Measurements from ENCODE around the gene PFKFB3. TPM values are rescaled to one million over a fixed set of nuclear protein-coding genes. Genes with fewer than 3 reads are reported as not detected.

PFKFB3 gene
- total and polyA plus RNA-seq, 7 donors: 10.2 to 33.2 (median 28.0) TPM

DNA sequence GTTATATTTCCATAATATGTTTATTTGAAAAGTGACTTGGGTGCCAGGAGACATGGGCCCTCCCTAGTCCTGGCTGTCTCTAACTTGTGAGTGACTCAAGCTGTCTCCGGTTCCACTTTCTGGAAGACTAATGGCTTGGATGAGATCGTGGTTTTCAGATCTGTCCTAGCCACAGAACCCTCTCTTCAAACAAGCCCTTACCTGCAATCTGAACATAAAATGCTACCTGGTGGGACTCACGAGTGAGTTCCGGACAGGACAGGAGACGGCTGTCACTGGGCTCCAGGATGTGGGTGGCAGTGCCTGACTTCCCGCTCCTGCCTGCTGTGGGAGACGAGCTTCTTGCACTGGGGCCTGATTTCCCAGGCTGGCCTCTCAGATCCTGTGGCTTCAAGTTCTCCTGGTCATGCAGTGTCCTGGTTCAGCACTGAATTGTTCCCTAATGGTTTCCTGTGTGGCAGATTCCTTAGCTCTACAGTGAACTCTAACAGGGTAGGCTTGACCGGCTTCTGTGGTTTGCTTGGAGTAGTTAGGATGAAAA, 26.0 kb upstream of the PFKFB3 start:
- 71 to 88% methylated on average over 8 of the region's 8 CpGs for WGBS, 2 donors
- Histone ChIP-seq H3K9me3 (no peaks in the 10 kb centered on the region), H3K27ac (peak overlapping the region in 3 of 4 donors; percentile 19 to 70 (median 34)), H3K27me3 (no peaks in the 10 kb centered on the region), H3K4me1 (peaks cover 0 to 56% (median 47%) of the 10 kb centered on the region in 4 donors), H3K4me3 (no peak overlapping the region), H3K36me3 (no peaks in the 10 kb centered on the region)
- TF ChIP-seq EP300 (IDR thresholded peaks at IDR 0.05) (no peak), POLR2AphosphoS5 (IDR thresholded peaks at IDR 0.05) (no peak), POLR2A (IDR thresholded peaks at IDR 0.05) (no peak)
- intact Hi-C loops (cut with DNase I): no loop called here
- no peak for DNase-seq

DNA sequence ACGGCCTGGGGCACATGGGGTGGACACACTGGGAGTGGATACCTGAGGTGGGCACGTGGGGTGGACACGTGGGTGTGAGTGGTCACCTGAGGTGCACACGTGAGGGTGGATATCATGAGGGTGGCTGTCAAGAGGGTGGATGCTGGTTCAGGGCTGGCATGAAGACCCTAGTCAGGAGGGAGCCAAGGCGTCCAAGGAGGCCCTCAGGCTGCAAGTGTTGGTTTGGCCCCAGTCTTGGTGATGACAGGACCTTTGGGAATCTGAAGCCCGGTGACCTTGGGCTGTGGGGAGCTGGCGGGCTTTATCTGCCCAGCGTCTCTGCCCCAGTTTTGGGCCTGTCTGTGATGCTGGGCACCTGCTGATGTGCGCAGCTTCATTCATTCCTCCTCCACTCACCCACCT, 24.9 kb upstream of the PFKFB3 start:
- WGBS, 2 donors: 92 to 94% methylated on average over 9 of the region's 9 CpGs
- no peak for TF ChIP-seq EP300 (IDR thresholded peaks at IDR 0.05)
- TF ChIP-seq POLR2AphosphoS5 (IDR thresholded peaks at IDR 0.05): no peak
- TF ChIP-seq POLR2A (IDR thresholded peaks at IDR 0.05): no peak
- TF ChIP-seq, protein P1, sequence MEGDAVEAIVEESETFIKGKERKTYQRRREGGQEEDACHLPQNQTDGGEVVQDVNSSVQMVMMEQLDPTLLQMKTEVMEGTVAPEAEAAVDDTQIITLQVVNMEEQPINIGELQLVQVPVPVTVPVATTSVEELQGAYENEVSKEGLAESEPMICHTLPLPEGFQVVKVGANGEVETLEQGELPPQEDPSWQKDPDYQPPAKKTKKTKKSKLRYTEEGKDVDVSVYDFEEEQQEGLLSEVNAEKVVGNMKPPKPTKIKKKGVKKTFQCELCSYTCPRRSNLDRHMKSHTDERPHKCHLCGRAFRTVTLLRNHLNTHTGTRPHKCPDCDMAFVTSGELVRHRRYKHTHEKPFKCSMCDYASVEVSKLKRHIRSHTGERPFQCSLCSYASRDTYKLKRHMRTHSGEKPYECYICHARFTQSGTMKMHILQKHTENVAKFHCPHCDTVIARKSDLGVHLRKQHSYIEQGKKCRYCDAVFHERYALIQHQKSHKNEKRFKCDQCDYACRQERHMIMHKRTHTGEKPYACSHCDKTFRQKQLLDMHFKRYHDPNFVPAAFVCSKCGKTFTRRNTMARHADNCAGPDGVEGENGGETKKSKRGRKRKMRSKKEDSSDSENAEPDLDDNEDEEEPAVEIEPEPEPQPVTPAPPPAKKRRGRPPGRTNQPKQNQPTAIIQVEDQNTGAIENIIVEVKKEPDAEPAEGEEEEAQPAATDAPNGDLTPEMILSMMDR (IDR thresholded peaks at IDR 0.05): no peak
- H3K36me3 ChIP-seq: no peaks in the 10 kb centered on the region
- H3K9me3 ChIP-seq: no peaks in the 10 kb centered on the region
- intact Hi-C loops (cut with DNase I): no loop called here
- no peaks in the 10 kb centered on the region for H3K27me3 ChIP-seq
- peaks cover 0 to 53% (median 51%) of the 10 kb centered on the region in 4 donors for H3K4me1 ChIP-seq
- no peak overlapping the region for H3K4me3 ChIP-seq
- DNase-seq: peak; percentile 62
- no peak overlapping the region for H3K27ac ChIP-seq

DNA sequence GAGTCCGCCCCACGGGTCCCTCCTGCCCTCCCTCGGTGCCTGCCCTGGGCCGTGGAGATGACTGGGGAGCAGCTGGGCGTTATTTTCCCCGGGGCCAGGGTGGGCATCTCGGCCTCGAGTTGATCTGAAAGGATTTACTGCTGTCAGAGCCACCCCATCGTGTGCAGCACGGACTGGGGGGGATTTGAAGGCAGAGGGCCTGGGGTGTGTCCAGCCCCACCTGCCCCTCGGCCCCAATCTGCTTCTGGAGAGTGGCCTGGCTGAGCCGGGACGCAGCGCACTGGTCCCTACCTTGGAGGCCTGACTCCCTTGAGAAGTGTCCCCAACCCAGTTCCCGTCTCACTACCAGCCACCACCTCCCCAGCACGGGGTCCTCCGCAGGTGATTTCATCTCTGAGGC, 24.2 kb upstream of the PFKFB3 start:
- intact Hi-C loops (cut with DNase I): no loop called here
- Histone ChIP-seq H3K27ac (no peak overlapping the region), H3K9me3 (no peaks in the 10 kb centered on the region), H3K4me1 (peaks cover 0 to 46% (median 45%) of the 10 kb centered on the region in 4 donors), H3K36me3 (no peaks in the 10 kb centered on the region), H3K27me3 (no peaks in the 10 kb centered on the region), H3K4me3 (no peak overlapping the region)
- TF ChIP-seq, protein P1 (IDR thresholded peaks at IDR 0.05): no peak
- no peak for TF ChIP-seq POLR2AphosphoS5 (IDR thresholded peaks at IDR 0.05)
- TF ChIP-seq POLR2A (IDR thresholded peaks at IDR 0.05): no peak
- no peak for TF ChIP-seq EP300 (IDR thresholded peaks at IDR 0.05)
- DNase-seq: no peak
- WGBS, 2 donors: 80 to 81% methylated on average over 17 of the region's 17 CpGs

DNA sequence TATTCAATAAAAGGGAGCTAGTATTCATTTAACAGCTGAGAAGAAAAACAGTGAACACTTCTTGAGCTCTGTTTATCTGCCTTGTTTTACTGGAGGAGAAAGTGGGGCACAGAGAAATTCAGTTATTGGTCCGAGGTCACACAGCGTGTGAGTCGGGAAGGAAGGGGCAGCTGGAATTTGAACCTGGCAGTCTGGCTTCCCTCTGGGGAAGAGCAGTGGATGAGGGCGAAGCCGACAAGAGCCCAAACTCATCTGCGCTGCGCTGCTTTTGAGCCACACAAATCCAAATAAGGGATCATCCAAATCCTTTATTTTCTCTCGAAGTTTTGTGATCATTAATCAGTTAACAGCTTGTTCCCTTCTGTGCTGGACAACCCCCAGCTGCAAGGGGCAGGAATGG, 23.7 kb upstream of the PFKFB3 start:
- Histone ChIP-seq H3K4me1 (peaks cover 0 to 41% (median 40%) of the 10 kb centered on the region in 4 donors), H3K36me3 (no peaks in the 10 kb centered on the region), H3K9me3 (no peaks in the 10 kb centered on the region), H3K27me3 (no peaks in the 10 kb centered on the region), H3K27ac (no peak overlapping the region), H3K4me3 (no peak overlapping the region)
- intact Hi-C loops (cut with DNase I): no loop called here
- DNase-seq: no peak
- TF ChIP-seq POLR2AphosphoS5 (IDR thresholded peaks at IDR 0.05) (no peak), EP300 (IDR thresholded peaks at IDR 0.05) (no peak), POLR2A (IDR thresholded peaks at IDR 0.05) (no peak)
- TF ChIP-seq, protein P1 (IDR thresholded peaks at IDR 0.05): no peak
- WGBS, 2 donors: 80 to 83% methylated on average over 8 of the region's 8 CpGs

DNA sequence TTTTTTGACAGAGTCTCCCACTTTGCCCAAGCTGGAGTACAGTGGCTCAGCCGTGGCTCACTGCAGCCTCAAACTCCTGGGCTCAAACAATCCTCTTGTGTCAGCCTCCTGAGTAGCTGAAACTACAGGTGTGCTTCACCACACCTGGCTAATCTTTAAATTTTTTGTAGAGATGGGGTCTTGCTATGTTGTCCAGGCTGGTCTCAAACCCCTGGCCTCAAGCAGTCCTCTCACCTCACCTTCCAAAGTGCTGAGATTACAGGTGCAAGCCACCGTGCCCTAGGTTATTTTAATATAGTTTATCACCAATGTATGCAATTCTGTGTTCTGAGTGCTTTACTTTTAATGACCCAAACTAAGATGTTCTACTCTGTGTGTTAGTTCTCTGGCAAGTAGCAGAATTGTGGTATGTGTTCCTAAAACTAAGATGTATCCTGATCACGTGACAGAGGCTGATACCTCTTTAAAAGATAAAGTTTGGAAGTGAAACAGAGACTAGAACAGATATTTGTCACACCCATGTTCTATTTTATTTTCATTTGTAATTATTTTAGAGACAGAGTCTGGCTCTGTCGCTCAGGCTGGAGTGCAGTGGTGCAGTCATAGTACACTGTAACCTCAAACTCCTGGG, 22.1 kb upstream of the PFKFB3 start:
- H3K27ac ChIP-seq: no peak overlapping the region
- no peaks in the 10 kb centered on the region for H3K36me3 ChIP-seq
- WGBS, 2 donors: 96% methylated on average over 4 of the region's 4 CpGs
- no peaks in the 10 kb centered on the region for H3K9me3 ChIP-seq
- no peaks in the 10 kb centered on the region for H3K27me3 ChIP-seq
- no peak for DNase-seq
- TF ChIP-seq POLR2AphosphoS5 (IDR thresholded peaks at IDR 0.05) (no peak), EP300 (IDR thresholded peaks at IDR 0.05) (no peak), POLR2A (IDR thresholded peaks at IDR 0.05) (no peak)
- TF ChIP-seq, protein P1 (IDR thresholded peaks at IDR 0.05): no peak
- H3K4me1 ChIP-seq: peaks cover 0 to 41% (median 35%) of the 10 kb centered on the region in 4 donors
- no peak overlapping the region for H3K4me3 ChIP-seq
- intact Hi-C loops (cut with DNase I): no loop called here

All from sigmoid colon (tissue), 7 donors.